Medulla oblongata (tissue), 1 donor: ENCODE data around the gene USH2A.
"Not testable (repeated sequence)": the region's sequence is repeated elsewhere in the genome, so short reads cannot be mapped to it uniquely, and the experiment has no call there.

ENCODE experiments used
- DNase-seq: peaks from one replicate; pipeline ENCODE4 v3.0.0-alpha.2; 2015; ENCODE audit errors: extremely low spot score

USH2A gene

GRCh38 chr1:216047811-216048572 is 375.3 kb downstream of the USH2A start:
- DNase-seq: no peak

- no peak for DNase-seq
Observed at GRCh38 chr1:216046336-216046735, 376.9 kb downstream of the USH2A start.

- DNase-seq: no peak
Observed at GRCh38 chr1:216045400-216045799, 377.8 kb downstream of the USH2A start.

GRCh38 chr1:216044538-216044937 is 378.7 kb downstream of the USH2A start:
- DNase-seq: no peak

DNA sequence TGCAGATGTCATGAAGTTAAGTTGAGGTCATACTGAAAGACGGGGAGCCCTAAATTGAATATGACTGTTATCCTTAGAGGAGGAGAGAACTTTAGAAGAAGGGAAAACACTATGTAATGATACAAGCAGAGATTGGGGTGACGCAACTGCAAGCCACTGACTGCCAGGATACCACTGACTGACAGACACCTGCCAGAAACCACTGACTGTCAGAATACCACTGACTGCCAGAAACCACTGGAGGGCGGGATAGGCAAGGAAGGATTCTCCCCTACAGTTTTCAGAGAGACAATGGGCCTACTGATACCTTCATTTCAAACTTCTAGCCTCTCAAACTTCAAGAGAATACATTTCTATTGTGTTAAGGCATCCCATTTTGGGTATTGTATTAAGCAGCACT is 388.7 kb downstream of the USH2A start:
- DNase-seq: no peak

DNA sequence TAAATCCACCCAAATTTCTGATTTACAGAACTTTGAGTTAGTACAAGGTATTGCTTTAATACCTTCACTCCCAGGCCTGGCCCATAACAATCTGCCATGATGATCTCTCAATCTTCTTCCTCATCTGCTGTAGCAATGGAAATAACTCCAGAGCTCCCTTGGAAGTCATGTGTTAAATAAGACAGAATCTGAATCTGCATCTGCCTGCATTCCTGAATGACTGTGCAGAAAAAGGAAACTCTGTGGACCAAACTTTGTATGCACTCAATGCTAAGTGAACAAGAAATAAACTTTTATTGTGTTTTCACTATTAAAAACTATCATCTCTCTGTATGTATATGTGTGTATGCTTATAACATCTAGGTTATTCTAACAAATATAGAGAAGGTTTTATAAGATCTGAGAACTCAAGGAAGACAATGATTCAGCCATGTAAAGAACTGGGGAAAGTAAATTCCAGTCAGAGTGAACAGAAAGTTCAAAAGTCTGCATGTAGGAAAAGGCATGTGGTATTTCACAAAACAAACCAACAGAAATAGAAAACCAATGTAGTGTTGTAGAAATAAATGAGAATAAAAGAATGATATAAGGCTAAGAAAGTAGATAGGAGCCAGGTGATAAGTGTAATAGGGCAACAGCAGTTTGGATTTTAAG is 390.2 kb downstream of the USH2A start:
- no peak for DNase-seq

DNA sequence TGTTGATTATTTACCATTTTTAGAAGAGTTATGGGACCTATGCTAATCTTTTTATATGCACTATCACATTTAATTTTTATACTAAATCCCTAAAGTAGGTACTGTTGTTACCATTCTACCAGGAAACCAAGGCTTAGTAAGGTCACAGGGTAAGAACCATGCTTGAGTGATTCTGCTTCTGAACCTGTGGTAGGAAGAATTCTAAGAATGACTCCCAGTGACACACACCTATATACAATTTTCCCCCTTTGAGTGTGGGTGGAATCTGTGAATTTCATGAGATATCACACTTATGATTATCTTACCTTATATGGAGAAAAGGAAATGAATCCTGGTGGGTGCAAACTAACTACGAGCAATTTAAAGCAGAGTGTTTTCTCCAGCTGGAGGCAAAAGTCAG is 391.0 kb downstream of the USH2A start:
- no peak for DNase-seq

GRCh38 chr1:216028631-216029030 is 394.6 kb downstream of the USH2A start:
- DNase-seq: no peak

DNA sequence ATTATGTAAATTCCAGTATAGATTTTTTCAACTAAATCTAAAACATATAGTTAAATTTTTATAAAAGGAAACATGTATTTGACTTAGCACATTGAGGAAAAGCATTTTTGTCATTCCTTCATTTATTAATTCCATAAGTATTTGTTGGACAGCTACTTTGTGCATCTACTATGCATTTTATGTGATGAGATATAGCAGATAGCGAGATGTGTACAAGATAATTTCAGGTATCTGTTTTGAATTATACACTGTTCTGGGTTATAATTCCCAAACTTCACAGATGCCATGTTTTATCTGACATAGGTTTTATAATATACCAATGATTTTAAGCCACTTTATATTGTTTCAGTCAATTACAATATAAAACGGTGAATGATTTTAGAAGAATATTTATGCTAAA is 398.7 kb downstream of the USH2A start:
- DNase-seq: no peak

- DNase-seq: no peak
Observed at GRCh38 chr1:216020743-216021345, 402.4 kb downstream of the USH2A start.

- no peak for DNase-seq
Observed at GRCh38 chr1:216015116-216015515, 408.1 kb downstream of the USH2A start.

DNA sequence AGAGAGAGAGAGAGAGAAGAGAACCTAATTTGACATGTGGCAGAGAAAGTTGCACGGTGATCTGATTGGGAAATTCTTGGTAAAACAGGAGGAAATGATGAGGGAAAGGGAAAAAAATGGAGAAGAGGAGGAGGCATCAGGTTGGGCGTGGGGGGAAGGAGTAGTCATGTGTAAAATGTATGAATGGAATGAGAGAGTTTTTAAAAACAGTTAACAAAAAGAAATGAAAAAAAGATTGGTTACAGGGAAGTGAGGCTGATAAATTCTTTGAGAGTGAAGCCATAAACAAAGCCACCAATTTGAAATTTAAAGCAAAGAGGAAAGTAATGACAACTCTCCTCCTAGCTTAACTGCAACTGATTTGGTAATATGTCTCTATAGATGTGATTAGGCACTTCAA is 409.2 kb downstream of the USH2A start:
- DNase-seq: no peak

GRCh38 chr1:216009456-216009855 is 413.8 kb downstream of the USH2A start:
- DNase-seq: not testable (repeated sequence)

DNA sequence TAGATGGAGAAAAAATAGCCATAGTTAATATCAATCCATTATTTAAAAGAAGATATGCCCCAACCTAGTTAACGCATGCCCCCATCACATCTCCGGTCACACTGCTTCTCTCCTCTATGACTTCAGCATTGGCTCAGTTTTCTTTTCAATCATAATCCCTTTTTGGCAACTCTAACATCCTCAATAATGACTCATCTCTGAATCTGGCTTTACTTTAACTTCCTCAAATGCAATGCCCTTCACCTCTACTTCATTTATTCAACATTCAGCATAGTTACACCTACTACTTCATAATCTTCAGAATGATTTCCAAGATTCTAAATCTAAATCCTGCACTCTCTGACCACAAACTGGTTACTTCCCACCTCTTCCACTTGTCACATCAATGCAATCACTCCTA is 417.3 kb downstream of the USH2A start:
- DNase-seq: peak; percentile 17

- peak; percentile 44 for DNase-seq
Observed at GRCh38 chr1:215992620-215993019, 430.6 kb downstream of the USH2A start.

DNA sequence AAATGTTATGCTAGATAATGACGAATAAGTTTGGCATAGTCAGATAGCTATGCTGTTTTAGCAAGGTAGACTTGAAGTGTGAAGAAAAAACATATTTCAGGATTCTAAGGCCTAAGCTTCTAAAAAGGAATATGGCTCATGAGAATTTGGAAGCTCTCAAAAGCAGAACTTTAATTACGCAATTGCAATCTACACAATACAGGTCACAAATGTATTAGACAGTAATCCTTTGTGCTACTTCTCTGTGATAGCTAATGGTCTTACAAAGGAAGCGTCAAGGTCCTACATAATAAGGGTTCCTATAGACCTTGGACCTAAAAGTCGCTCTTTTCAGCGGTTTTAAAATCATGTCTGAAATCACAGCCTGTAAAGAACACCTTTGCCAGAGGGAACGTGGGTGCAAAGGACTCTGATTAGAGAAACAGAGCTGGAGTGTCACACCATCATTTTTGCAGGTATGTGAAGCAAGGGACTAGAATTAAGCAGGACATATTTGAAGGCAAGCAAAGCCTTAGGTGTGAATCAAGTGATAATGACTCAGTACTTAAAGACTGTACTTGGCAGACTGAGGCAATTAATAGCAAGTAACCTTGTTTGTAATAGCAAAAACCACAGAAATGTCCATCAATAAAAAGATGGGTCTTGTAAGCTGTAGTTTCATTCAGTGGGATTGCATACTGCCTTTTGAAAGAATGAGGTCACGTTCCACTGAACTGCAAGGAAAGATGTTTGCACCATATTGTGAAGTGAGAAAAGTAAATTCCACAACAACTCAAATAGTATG is 436.0 kb downstream of the USH2A start:
- DNase-seq: no peak

- DNase-seq: no peak
Observed at GRCh38 chr1:215986401-215986800, 436.8 kb downstream of the USH2A start.

- no peak for DNase-seq
Observed at GRCh38 chr1:215983680-215984079, 439.6 kb downstream of the USH2A start.

- DNase-seq: no peak
Observed at GRCh38 chr1:215971793-215972441, 451.3 kb downstream of the USH2A start.

GRCh38 chr1:215970406-215970805 is 452.8 kb downstream of the USH2A start:
- no peak for DNase-seq

DNA sequence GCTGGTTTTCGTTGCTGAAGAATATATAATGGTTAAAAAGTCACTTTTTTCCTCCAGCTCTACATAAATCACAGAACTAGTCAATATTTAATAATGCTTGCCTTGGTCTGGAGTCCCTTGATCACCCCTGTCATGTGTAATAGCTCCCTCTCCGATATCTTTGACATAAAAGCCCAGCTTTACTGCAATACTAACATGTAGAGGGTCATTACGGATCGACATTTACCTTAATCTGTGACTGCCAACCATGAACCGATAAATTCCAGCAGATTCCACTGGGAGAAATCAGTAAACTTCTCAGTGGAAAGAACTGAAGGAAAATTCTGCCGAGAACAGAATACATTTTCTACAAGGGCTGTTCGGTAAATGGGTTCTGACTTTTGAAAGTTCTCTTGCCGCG is 459.6 kb downstream of the USH2A start:
- DNase-seq: no peak

DNA sequence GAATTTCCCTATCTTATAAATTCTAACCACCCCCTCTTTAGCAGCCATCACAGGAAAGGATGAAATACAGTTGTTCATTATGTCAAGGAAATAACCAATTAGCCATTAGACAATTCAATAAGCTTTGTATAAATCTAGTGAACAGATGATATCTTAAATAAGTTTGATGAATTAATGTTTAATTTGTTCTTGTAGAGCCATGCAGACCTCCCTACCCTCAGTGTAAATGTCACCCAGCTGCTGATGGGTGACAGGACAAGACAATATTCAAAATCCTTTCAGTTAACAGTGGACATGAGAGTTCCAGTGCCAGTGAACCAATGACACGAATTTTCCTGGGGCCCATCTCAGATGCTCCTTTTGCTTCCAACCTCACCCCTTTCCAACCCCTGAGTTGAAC is 460.2 kb downstream of the USH2A start:
- no peak for DNase-seq
